CD14-positive monocyte (primary cell): ENCODE results near the gene SLC43A3. TPM values are rescaled to one million over a fixed set of nuclear protein-coding genes. Genes with fewer than 3 reads are reported as not detected.

Experiments
- DNase-seq, 3 donors: peaks; one replicate each; pipeline ENCODE4 v3.0.0-alpha.2; 2011 to 2022
- H2AFZ ChIP-seq: 2 replicates; pipeline ENCODE4 v1.6.0; 2012; ENCODE audit warnings: mild to moderate bottlenecking, low read depth, low read length, inconsistent platforms; ENCODE audit not compliant: insufficient read depth, poor library complexity, severe bottlenecking
- H3K27ac ChIP-seq, 2 donors: 1 replicate in 1 of 2; 2 replicates in 1 of 2; pipeline ENCODE4 v1.5.1; 2012 to 2013; ENCODE audit warnings: low read length in 2 of 2, control low read depth in 1 of 2, inconsistent platforms in 1 of 2, low read depth in 1 of 2, mild to moderate bottlenecking in 1 of 2
- H3K27me3 ChIP-seq, 2 donors: one replicate each; pipeline versions ENCODE4 v1.6.0 to v1.6.1; 2011 to 2013; ENCODE audit warnings: low read length in 2 of 2; ENCODE audit not compliant: control insufficient read depth in 2 of 2, insufficient read depth in 2 of 2
- H3K36me3 ChIP-seq, 2 donors: replicated peaks in 1 of 2; 1 replicate in 1 of 2; 2 replicates in 1 of 2; pipeline versions ENCODE4 v1.5.1 to v1.6.1; 2012 to 2013; ENCODE audit warnings: low read length in 2 of 2, control low read depth in 1 of 2, inconsistent platforms in 1 of 2, mild to moderate bottlenecking in 1 of 2; ENCODE audit not compliant: insufficient read depth in 2 of 2, control insufficient read depth in 1 of 2
- H3K4me1 ChIP-seq, 2 donors: 1 replicate in 1 of 2; 2 replicates in 1 of 2; pipeline versions ENCODE4 v1.5.1 to v1.6.1; 2012 to 2013; ENCODE audit warnings: low read length in 2 of 2, control low read depth in 1 of 2, inconsistent platforms in 1 of 2, mild to moderate bottlenecking in 1 of 2, moderate library complexity in 1 of 2; ENCODE audit not compliant: insufficient read depth in 2 of 2, control insufficient read depth in 1 of 2
- H3K4me2 ChIP-seq: replicated peaks from 2 replicates; pipeline ENCODE3; 2012; ENCODE audit warnings: low read length, moderate library complexity, mild to moderate bottlenecking; ENCODE audit not compliant: poor library complexity, severe bottlenecking; ENCODE audit errors: extremely low read depth
- H3K4me3 ChIP-seq, 3 experiments: fragments of 200-600 bp in 1 of 3; sonication (generic) in 1 of 3; replicated peaks in 1 of 3; 1 replicate in 2 of 3; 2 replicates in 1 of 3; pipeline ENCODE4 v1.5.1; 2011 to 2013; ENCODE audit warnings: low read length in 3 of 3, mild to moderate bottlenecking in 3 of 3, control low read depth in 2 of 3, low read depth in 2 of 3, inconsistent platforms in 1 of 3, moderate library complexity in 1 of 3
- H3K79me2 ChIP-seq: 2 replicates; pipeline ENCODE4 v1.6.0; 2012; ENCODE audit warnings: mild to moderate bottlenecking, control low read depth, inconsistent platforms, low read length, moderate library complexity; ENCODE audit not compliant: insufficient read depth
- H3K9ac ChIP-seq: 2 replicates; pipeline ENCODE4 v1.6.0; 2017; ENCODE audit warnings: low read length, mild to moderate bottlenecking; ENCODE audit not compliant: insufficient read depth, poor library complexity, severe bottlenecking
- H3K9me3 ChIP-seq, 2 donors: replicated peaks in 1 of 2; 1 replicate in 1 of 2; 2 replicates in 1 of 2; pipeline versions ENCODE4 v1.5.1 to v1.6.1; 2012 to 2013; ENCODE audit warnings: low read length in 2 of 2, control low read depth in 1 of 2; ENCODE audit not compliant: control insufficient read depth in 1 of 2, insufficient read depth in 1 of 2
- H4K20me1 ChIP-seq: 2 replicates; pipeline ENCODE4 v1.6.0; 2012; ENCODE audit warnings: mild to moderate bottlenecking, low read length, control low read depth, moderate library complexity; ENCODE audit not compliant: insufficient read depth
- H3K27ac Mint-ChIP-seq, 7 donors: one replicate each; pipeline ENCODE4 v1.8.0; 2020; ENCODE audit warnings: mild to moderate bottlenecking in 7 of 7, mixed read lengths in 7 of 7, moderate library complexity in 6 of 7, inconsistent platforms in 2 of 7
- H3K27me3 Mint-ChIP-seq, 3 donors: one replicate each; pipeline ENCODE4 v1.8.0; 2021 to 2022; ENCODE audit warnings: low read depth in 3 of 3, mild to moderate bottlenecking in 3 of 3, mixed read lengths in 3 of 3, moderate library complexity in 3 of 3, inconsistent platforms in 1 of 3
- H3K36me3 Mint-ChIP-seq, 2 donors: one replicate each; pipeline ENCODE4 v1.8.0; 2020; ENCODE audit warnings: mixed read lengths in 2 of 2, inconsistent platforms in 1 of 2, mild to moderate bottlenecking in 1 of 2
- H3K4me1 Mint-ChIP-seq: one replicate; pipeline ENCODE4 v1.8.0; 2020; ENCODE audit warnings: mild to moderate bottlenecking, mixed read lengths
- H3K4me3 Mint-ChIP-seq, 2 donors: one replicate each; pipeline ENCODE4 v1.8.0; 2020; ENCODE audit warnings: mild to moderate bottlenecking in 2 of 2, mixed read lengths in 2 of 2, moderate library complexity in 1 of 2
- H3K9me3 Mint-ChIP-seq, 7 donors: one replicate each; pipeline ENCODE4 v1.8.0; 2020 to 2022; ENCODE audit warnings: mixed read lengths in 7 of 7, mild to moderate bottlenecking in 6 of 7, moderate library complexity in 6 of 7, inconsistent platforms in 2 of 7
- WGBS: methylation state at CpG from one replicate; pipeline ENCODE4 v1.1.5; 2013; ENCODE audit warnings: missing lambda C conversion rate; ENCODE audit not compliant: insufficient coverage; 5-methylcytosine and 5-hydroxymethylcytosine counted together
- intact Hi-C, 2 donors: fragments of 100-400 bp; cut with micrococcal nuclease; formaldehyde crosslinking; loops; one replicate each; pipeline versions ENCODE4 v1.15.0 to v1.15.1; 2023
- polyA plus RNA-seq, 3 donors: library from polyadenylated mRNA; depleted of rRNA in 1 of 3; unstranded in 2 of 3; stranded (reverse) in 1 of 3; fragments of 300-500 nt in 2 of 3; fragments of >200 nt in 1 of 3; fragmentation: Illumina TruSeq in 2 of 3; gene quantifications; 1 replicate in 2 of 3; 2 replicates in 1 of 3; pipeline ENCODE4 v1.2.3, GENCODE V29; 2012 to 2021
- TF ChIP-seq, protein P1 (sequence below): fragments of 200-600 bp; IDR thresholded peaks from one replicate; pipeline ENCODE4 v1.8.0; 2022; ENCODE audit warnings: antibody characterized with exemption, mild to moderate bottlenecking

The SLC43A3 gene
- polyA plus RNA-seq, 3 donors, result 82.4 to 116 (median 109) TPM

DNA sequence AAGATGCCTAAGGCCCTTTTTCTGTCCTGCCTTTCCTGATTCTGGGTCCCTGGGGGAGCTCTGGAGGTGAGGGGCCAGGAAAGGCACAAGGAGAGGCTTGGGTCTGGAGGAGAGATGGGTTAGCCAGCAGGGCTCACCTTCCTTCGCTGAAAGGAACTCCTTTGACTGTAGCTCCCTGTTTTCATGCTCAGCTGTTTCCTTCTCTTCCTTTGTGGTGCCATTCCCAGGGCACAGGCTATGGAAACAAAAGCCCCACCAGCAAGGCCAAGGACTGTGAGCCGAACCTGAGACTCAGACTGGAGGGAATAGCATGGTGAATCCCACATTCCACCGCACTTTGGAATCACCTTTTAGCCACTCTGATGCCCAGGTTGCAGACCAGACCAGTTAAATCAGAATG, 10.5 kb downstream of the SLC43A3 start:
- peaks cover 0 to 3% (median 1%) of the 10 kb centered on the region in 3 donors for H3K27me3 Mint-ChIP-seq
- H3K4me3 Mint-ChIP-seq, result no peak overlapping the region
- TF ChIP-seq, protein P1, sequence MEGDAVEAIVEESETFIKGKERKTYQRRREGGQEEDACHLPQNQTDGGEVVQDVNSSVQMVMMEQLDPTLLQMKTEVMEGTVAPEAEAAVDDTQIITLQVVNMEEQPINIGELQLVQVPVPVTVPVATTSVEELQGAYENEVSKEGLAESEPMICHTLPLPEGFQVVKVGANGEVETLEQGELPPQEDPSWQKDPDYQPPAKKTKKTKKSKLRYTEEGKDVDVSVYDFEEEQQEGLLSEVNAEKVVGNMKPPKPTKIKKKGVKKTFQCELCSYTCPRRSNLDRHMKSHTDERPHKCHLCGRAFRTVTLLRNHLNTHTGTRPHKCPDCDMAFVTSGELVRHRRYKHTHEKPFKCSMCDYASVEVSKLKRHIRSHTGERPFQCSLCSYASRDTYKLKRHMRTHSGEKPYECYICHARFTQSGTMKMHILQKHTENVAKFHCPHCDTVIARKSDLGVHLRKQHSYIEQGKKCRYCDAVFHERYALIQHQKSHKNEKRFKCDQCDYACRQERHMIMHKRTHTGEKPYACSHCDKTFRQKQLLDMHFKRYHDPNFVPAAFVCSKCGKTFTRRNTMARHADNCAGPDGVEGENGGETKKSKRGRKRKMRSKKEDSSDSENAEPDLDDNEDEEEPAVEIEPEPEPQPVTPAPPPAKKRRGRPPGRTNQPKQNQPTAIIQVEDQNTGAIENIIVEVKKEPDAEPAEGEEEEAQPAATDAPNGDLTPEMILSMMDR, result no peak
- H3K27ac Mint-ChIP-seq, result peak overlapping the region in 4 of 7 donors; percentile 12 to 67 (median 38)
- H4K20me1 ChIP-seq, result peaks cover 87% of the 10 kb centered on the region
- no peaks in the 10 kb centered on the region for H3K27me3 ChIP-seq
- peaks cover 0 to 5% (median 0%) of the 10 kb centered on the region in 7 donors for H3K9me3 Mint-ChIP-seq
- H3K36me3 Mint-ChIP-seq, result peaks cover 84 to 96% of the 10 kb centered on the region in 2 donors
- peaks cover 6% of the 10 kb centered on the region for H3K4me1 Mint-ChIP-seq
- H3K79me2 ChIP-seq, result peaks cover 73% of the 10 kb centered on the region
- H3K36me3 ChIP-seq, result peaks cover 91 to 98% of the 10 kb centered on the region in 2 donors
- H3K4me2 ChIP-seq, result no peak overlapping the region
- 100% methylated on average over 2 of the region's 3 CpGs for WGBS
- no peaks in the 10 kb centered on the region for H3K9me3 ChIP-seq
- DNase-seq, result no peak
- intact Hi-C loops, result no loop called here
- H3K4me3 ChIP-seq, result no peak overlapping the region
- no peak overlapping the region for H2AFZ ChIP-seq
- H3K9ac ChIP-seq, result no peak overlapping the region
- H3K27ac ChIP-seq, result peak overlapping the region in 1 of 2 donors; percentile 12
- H3K4me1 ChIP-seq, result peaks cover 0 to 5% of the 10 kb centered on the region in 2 donors

DNA sequence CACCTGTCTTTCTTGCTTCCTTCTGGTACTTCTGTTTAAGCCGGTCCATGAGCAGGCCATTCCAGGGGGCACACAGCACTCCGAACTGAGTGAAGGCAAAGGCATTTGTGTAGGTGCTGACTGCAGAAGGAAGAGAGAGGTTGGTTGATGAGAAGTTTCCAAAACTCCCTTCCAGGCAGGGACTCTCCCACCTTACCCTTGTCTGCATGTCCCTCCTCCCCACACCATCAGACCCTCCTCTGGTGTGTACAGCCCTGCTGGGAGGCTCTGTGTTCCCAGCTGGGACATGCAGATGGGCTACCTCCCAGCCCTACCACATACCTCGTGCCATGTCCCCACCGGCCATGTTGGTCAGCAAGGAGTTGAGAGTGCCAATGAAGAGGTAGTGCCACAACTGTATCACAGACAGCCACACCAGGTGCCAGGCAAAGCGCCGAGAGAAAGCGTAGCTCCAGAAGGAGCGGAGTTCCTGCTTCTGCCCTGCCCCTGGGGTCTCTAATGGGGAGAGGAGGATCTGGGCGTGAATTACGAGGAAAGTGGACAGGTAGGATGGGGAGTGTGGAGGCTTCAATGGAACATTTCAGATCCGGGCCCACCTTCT, 12.2 kb downstream of the SLC43A3 start:
- H3K27me3 Mint-ChIP-seq, result peaks cover 0 to 3% (median 1%) of the 10 kb centered on the region in 3 donors
- 98% methylated on average over 5 of the region's 11 CpGs for WGBS
- Histone ChIP-seq H3K4me3 (no peak overlapping the region), H3K4me1 (peaks cover 0 to under 1% of the 10 kb centered on the region in 2 donors), H3K79me2 (peaks cover 62% of the 10 kb centered on the region), H4K20me1 (peaks cover 86% of the 10 kb centered on the region), H3K4me2 (no peak overlapping the region), H2AFZ (no peak overlapping the region), H3K36me3 (peaks cover 91 to 98% of the 10 kb centered on the region in 2 donors), H3K9ac (no peak overlapping the region), H3K27me3 (no peaks in the 10 kb centered on the region), H3K27ac (peak overlapping the region in 1 of 2 donors; percentile 48), H3K9me3 (no peaks in the 10 kb centered on the region)
- no peak for DNase-seq
- H3K36me3 Mint-ChIP-seq, result peaks cover 79 to 94% of the 10 kb centered on the region in 2 donors
- TF ChIP-seq, protein P1, result no peak
- peaks cover 3% of the 10 kb centered on the region for H3K4me1 Mint-ChIP-seq
- intact Hi-C loops, result no loop called here
- peak overlapping the region in 3 of 7 donors; percentile 1 to 56 (median 23) for H3K27ac Mint-ChIP-seq
- peaks cover 0 to 6% (median 0%) of the 10 kb centered on the region in 7 donors for H3K9me3 Mint-ChIP-seq
- no peak overlapping the region for H3K4me3 Mint-ChIP-seq
